Ectodermal cell (in vitro differentiated cells): ENCODE results near the gene DOK5.

ENCODE experiments used
- H3K27ac ChIP-seq: 2 replicates; pipeline ENCODE4 v1.7.0; 2013; ENCODE audit warnings: mild to moderate bottlenecking, low read depth, low read length; ENCODE audit not compliant: insufficient read depth, poor library complexity, severe bottlenecking
- H3K27me3 ChIP-seq: 2 replicates; pipeline ENCODE4 v1.7.0; 2013; ENCODE audit warnings: mild to moderate bottlenecking, low read length; ENCODE audit not compliant: insufficient read depth, control insufficient read depth, poor library complexity, severe bottlenecking
- H3K36me3 ChIP-seq: one replicate; pipeline ENCODE4 v1.7.0; 2013; ENCODE audit warnings: low read length; ENCODE audit not compliant: control insufficient read depth, insufficient read depth
- H3K4me1 ChIP-seq: one replicate; pipeline ENCODE4 v1.7.0; 2013; ENCODE audit warnings: low read length; ENCODE audit not compliant: control insufficient read depth, insufficient read depth
- H3K4me3 ChIP-seq: 2 replicates; pipeline ENCODE4 v1.7.0; 2013; ENCODE audit warnings: low read depth, low read length, control low read depth; ENCODE audit not compliant: insufficient read depth
- H3K9me3 ChIP-seq: 2 replicates; pipeline ENCODE4 v1.7.0; 2013; ENCODE audit warnings: mild to moderate bottlenecking, low read length, moderate library complexity; ENCODE audit not compliant: control insufficient read depth
- WGBS, 2 experiments: methylation state at CpG; one replicate each; pipeline ENCODE4 v1.1.7; 2013; ENCODE audit warnings: missing lambda C conversion rate in 2 of 2; 5-methylcytosine and 5-hydroxymethylcytosine counted together

The DOK5 gene

GRCh38 chr20:54451171-54451570, 24.2 kb upstream of the DOK5 start:
- H3K36me3 ChIP-seq = no peaks in the 10 kb centered on the region
- no peak overlapping the region for H3K4me3 ChIP-seq
- no peaks in the 10 kb centered on the region for H3K4me1 ChIP-seq
- WGBS, 2 experiments = 94 to 97% methylated on average over 6 to 9 of the region's 9 CpGs
- H3K27me3 ChIP-seq = no peaks in the 10 kb centered on the region
- H3K9me3 ChIP-seq = peaks cover 3% of the 10 kb centered on the region
- H3K27ac ChIP-seq = no peak overlapping the region

- Histone ChIP-seq H3K27me3 (no peaks in the 10 kb centered on the region), H3K4me3 (no peak overlapping the region), H3K4me1 (no peaks in the 10 kb centered on the region), H3K27ac (no peak overlapping the region), H3K36me3 (no peaks in the 10 kb centered on the region), H3K9me3 (peaks cover 3% of the 10 kb centered on the region)
- 95 to 96% methylated on average over 12 of the region's 12 CpGs for WGBS, 2 experiments
These were observed 23.1 kb upstream of the DOK5 start for GRCh38 chr20:54452277-54452676.

GRCh38 chr20:54454982-54455381, 20.4 kb upstream of the DOK5 start:
- Histone ChIP-seq H3K4me1 (no peaks in the 10 kb centered on the region), H3K9me3 (peaks cover 3% of the 10 kb centered on the region), H3K4me3 (no peak overlapping the region), H3K36me3 (no peaks in the 10 kb centered on the region), H3K27me3 (no peaks in the 10 kb centered on the region), H3K27ac (no peak overlapping the region)
- WGBS, 2 experiments = 95 to 97% methylated on average over 2 of the region's 2 CpGs

GRCh38 chr20:54456423-54456822, 19.0 kb upstream of the DOK5 start:
- Histone ChIP-seq H3K4me1 (no peaks in the 10 kb centered on the region), H3K27ac (no peak overlapping the region), H3K9me3 (peaks cover 3% of the 10 kb centered on the region), H3K4me3 (no peak overlapping the region), H3K27me3 (no peaks in the 10 kb centered on the region), H3K36me3 (no peaks in the 10 kb centered on the region)
- WGBS, 2 experiments = 95 to 98% methylated on average over 2 of the region's 2 CpGs

- H3K4me1 ChIP-seq = no peaks in the 10 kb centered on the region
- peaks cover 3% of the 10 kb centered on the region for H3K9me3 ChIP-seq
- H3K27me3 ChIP-seq = no peaks in the 10 kb centered on the region
- H3K36me3 ChIP-seq = no peaks in the 10 kb centered on the region
- WGBS, 2 experiments = 82 to 86% methylated on average over 6 of the region's 6 CpGs
- no peak overlapping the region for H3K4me3 ChIP-seq
- no peak overlapping the region for H3K27ac ChIP-seq
These were observed 18.4 kb upstream of the DOK5 start for GRCh38 chr20:54456961-54457360.

GRCh38 chr20:54458219-54458618, 17.2 kb upstream of the DOK5 start:
- no peaks in the 10 kb centered on the region for H3K9me3 ChIP-seq
- no peaks in the 10 kb centered on the region for H3K27me3 ChIP-seq
- no peaks in the 10 kb centered on the region for H3K4me1 ChIP-seq
- no peak overlapping the region for H3K27ac ChIP-seq
- no CpG with 5 or more reads among the region's 1 CpG for WGBS, 2 experiments
- H3K36me3 ChIP-seq = no peaks in the 10 kb centered on the region
- no peak overlapping the region for H3K4me3 ChIP-seq

- no peak overlapping the region for H3K27ac ChIP-seq
- H3K4me3 ChIP-seq = no peak overlapping the region
- H3K9me3 ChIP-seq = no peaks in the 10 kb centered on the region
- no peaks in the 10 kb centered on the region for H3K27me3 ChIP-seq
- H3K4me1 ChIP-seq = no peaks in the 10 kb centered on the region
- 82 to 86% methylated on average over 4 of the region's 4 CpGs for WGBS, 2 experiments
- no peaks in the 10 kb centered on the region for H3K36me3 ChIP-seq
These were observed 16.1 kb upstream of the DOK5 start for GRCh38 chr20:54459279-54459678.

GRCh38 chr20:54464003-54464402, 11.4 kb upstream of the DOK5 start:
- WGBS, 2 experiments = 96 to 100% methylated on average over 1 of the region's 1 CpG
- Histone ChIP-seq H3K27ac (no peak overlapping the region), H3K36me3 (no peaks in the 10 kb centered on the region), H3K9me3 (no peaks in the 10 kb centered on the region), H3K4me3 (no peak overlapping the region), H3K4me1 (no peaks in the 10 kb centered on the region), H3K27me3 (no peaks in the 10 kb centered on the region)

- no peaks in the 10 kb centered on the region for H3K9me3 ChIP-seq
- H3K36me3 ChIP-seq = no peaks in the 10 kb centered on the region
- no peak overlapping the region for H3K4me3 ChIP-seq
- no peaks in the 10 kb centered on the region for H3K4me1 ChIP-seq
- no peaks in the 10 kb centered on the region for H3K27me3 ChIP-seq
- no peak overlapping the region for H3K27ac ChIP-seq
- 93 to 94% methylated on average over 2 to 3 of the region's 3 CpGs for WGBS, 2 experiments
These were observed 9.3 kb upstream of the DOK5 start for GRCh38 chr20:54466127-54466526.

GRCh38 chr20:54467622-54468021, 7.8 kb upstream of the DOK5 start:
- 95% methylated on average over 2 of the region's 2 CpGs for WGBS, 2 experiments
- no peak overlapping the region for H3K27ac ChIP-seq
- H3K9me3 ChIP-seq = no peaks in the 10 kb centered on the region
- no peak overlapping the region for H3K4me3 ChIP-seq
- H3K36me3 ChIP-seq = no peaks in the 10 kb centered on the region
- no peaks in the 10 kb centered on the region for H3K27me3 ChIP-seq
- no peaks in the 10 kb centered on the region for H3K4me1 ChIP-seq

GRCh38 chr20:54468082-54468481, 7.3 kb upstream of the DOK5 start:
- Histone ChIP-seq H3K9me3 (no peaks in the 10 kb centered on the region), H3K36me3 (no peaks in the 10 kb centered on the region), H3K4me1 (no peaks in the 10 kb centered on the region), H3K27me3 (no peaks in the 10 kb centered on the region), H3K27ac (no peak overlapping the region), H3K4me3 (no peak overlapping the region)
- 94 to 96% methylated on average over 3 of the region's 3 CpGs for WGBS, 2 experiments
